Fibroblast of pulmonary artery (primary cell): ENCODE results near the gene ZNF283.

Experiments used
- DNase-seq: peaks from one replicate; pipeline ENCODE4 v3.0.0-alpha.2; 2010; ENCODE audit warnings: low read depth
- H3K4me3 ChIP-seq: replicated peaks from 2 replicates; pipeline ENCODE4 v1.5.1; 2011; ENCODE audit warnings: low read depth, mild to moderate bottlenecking, control low read depth, low read length, moderate library complexity
- CTCF ChIP-seq: IDR thresholded peaks from 2 replicates; pipeline ENCODE4 v1.5.1; 2011; ENCODE audit warnings: mild to moderate bottlenecking, control low read depth, low read length, inconsistent platforms; ENCODE audit errors: missing control alignments

The ZNF283 gene

DNA sequence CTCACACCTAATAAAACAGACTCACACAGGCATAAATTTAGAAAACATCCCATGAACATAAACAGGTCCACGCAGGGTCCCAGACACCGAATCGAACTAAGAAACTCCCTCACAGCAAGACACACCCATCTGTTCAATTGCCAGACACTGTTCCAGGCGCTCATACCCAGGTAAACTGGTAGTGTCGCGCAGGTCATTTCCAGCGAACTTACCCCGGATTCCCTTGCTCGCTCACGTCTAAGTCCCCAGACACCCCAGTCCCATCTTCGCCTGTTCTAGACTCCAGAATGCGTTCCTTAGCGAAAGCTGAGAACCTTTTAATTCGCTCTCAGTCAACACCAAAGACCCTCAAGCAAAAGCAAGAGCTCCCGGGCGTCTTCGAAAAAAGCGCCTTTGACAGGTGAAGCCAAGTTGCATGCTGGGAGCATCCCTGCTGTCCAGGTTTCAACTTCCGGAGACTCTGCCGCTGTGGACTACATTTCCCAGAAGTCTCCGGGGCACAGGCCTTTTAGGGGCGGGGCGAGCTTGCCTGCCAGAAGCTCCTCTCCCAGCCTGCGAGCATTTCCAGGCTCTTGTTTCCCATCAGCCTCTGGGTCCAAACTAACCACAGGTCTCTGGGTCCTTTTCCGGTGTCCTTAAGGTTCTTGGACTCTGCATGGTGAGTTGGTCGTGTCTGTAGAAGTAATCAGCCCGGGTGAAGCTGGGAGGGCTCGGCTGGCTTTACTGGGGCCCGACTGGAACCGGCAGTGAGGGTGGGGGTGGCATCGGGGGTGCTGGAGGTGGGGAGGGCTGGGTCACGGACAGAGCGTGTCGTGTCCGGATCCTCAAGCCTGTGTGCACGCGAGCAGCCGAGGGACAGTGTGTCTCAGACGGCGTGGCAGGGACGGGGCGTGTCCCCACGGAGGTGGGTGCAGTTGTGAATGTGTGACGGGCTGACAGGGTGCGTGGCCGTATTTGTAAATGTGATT lies at the start of gene ZNF283:
Gene ZNF283 (plus strand): TSS at position 535 of the 968 bp plus-strand sequence. CDS start 6,184 bp downstream, outside the sequence.
- no peak for TF ChIP-seq CTCF
- peak; percentile 92 for DNase-seq
- H3K4me3 ChIP-seq, result peak within 1 kb of the TSS; percentile 71

DNA sequence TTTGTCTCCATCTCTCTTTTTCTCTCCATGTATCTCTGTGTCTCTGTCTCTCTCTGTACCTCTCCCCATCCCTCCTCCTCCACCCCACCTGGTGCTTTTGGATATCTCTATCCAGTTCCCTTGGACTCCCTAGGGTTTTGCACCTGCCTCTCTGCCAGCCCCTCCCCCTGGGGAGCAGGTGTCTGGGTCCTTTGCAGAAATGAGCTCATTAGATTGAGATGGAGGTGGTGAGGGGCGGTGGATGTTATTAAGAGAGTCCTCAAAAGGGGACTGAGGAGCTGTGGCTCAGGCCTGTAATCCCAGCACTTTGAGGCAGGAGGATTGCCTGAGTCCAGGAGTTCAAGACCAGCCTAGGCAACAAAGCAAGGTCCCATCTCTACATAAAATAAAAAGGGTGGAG lies 48.5 kb upstream of the ZNF283 start:
- no peak overlapping the region for H3K4me3 ChIP-seq
- no peak for DNase-seq
- TF ChIP-seq CTCF, result no peak

- DNase-seq, result no peak
- no peak overlapping the region for H3K4me3 ChIP-seq
- TF ChIP-seq CTCF, result no peak
Measured at GRCh38 chr19:43779147-43779819, 47.8 kb upstream of the ZNF283 start.

DNA sequence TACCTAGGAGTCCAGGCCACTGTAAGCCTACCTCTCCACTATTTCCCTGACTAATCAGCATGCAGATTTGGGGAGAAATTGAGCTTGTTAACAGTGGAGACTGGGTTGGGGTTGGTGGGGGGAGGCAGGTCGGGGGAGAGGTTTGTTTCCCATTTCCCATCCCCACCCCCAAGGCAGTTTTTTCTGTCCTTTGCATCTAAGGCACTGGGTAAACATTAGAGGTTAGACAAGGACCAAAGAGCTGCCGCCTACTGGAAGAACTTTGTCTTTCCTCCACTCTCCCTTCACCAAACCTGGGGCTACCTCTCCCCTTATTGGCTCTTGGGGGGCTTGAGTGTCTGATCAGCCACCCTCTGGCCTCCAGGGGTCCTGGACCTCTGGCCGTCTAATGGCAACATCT lies 47.3 kb upstream of the ZNF283 start:
- no peak for TF ChIP-seq CTCF
- H3K4me3 ChIP-seq, result no peak overlapping the region
- DNase-seq, result no peak

GRCh38 chr19:43780706-43781525 lies 46.2 kb upstream of the ZNF283 start, which contains the start of gene KCNN4:
Gene KCNN4 (minus strand): TSS chr19:43780973. CDS start chr19:43780861, 112 bp downstream.
- H3K4me3 ChIP-seq, result no peak within 1 kb of the TSS
- no peak for TF ChIP-seq CTCF
- peak; percentile 19 for DNase-seq

DNA sequence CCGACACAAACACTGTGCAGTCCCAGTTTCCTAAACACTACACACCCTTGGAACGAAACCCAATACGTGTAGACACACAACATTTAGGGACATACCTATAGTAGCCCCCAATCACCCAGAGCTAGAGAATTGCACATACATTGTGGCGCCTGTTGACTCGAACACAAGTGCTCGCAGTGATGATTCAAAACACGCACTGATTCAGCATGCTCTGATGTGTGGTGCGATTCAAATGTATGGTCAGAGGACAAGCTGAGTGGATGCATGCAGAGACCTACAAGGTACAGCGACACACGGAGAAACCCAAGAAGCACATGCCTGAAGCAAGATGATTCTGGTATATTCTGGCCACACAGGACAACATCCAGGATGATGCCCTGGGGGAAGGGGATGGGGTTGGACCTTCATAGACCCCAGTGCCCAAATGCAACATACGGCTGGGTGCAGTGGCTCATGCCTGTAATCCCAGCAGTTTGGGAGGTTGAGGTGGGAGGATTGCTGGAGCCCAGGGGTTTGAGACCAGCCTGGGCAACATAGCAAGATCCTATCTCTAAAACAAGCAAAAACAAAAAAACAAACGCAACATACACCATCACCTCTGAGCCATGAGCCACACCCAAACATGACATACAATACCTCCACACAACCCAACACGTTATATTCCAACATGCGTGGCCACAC lies 45.4 kb upstream of the ZNF283 start:
- TF ChIP-seq CTCF, result no peak
- H3K4me3 ChIP-seq, result no peak overlapping the region
- no peak for DNase-seq
